ENCODE results near the gene AEBP2.
"Not testable (repeated sequence)": the region's sequence is repeated elsewhere in the genome, so short reads cannot be mapped to it uniquely, and the experiment has no call there.

The AEBP2 gene

DNA sequence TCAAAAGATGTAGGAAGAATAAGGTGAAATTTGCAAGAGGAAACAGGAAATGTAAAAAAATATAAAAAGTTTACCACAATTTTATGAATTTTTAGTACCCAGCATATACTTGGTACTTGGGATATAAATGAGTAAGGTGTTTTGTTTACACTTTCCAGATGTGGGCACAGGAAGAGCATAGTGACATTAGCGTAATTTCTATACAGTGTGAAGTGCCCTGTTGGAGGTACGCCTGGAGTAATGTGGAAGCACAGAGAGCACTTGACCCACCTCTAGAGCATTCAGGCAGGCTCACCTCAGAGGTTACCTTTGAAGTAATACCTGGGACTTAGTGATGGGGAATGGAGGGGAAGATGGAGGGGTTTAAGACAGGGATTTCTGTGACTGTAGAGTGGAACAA lies 89.5 kb downstream of the AEBP2 start:
- no peak overlapping the region for H3K4me3 ChIP-seq (ENCODE audit: low read length)
- no peak for TF ChIP-seq ZNF274 (IDR thresholded peaks at IDR 0.05; ENCODE audit: low read depth, low read length)

- no peak for TF ChIP-seq ZNF274 (IDR thresholded peaks at IDR 0.05; ENCODE audit: low read depth, low read length)
These were observed 90.8 kb downstream of the AEBP2 start for GRCh38 chr12:19529951-19530636.

GRCh38 chr12:19530637-19531023 lies 91.3 kb downstream of the AEBP2 start:
- TF ChIP-seq ZNF274 (IDR thresholded peaks at IDR 0.05; ENCODE audit: low read depth, low read length): no peak
- H3K4me3 ChIP-seq (ENCODE audit: low read length): no peak overlapping the region

More at GRCh38 chr12:19529951-19530636, 90.8 kb downstream of the AEBP2 start:
- H3K4me3 ChIP-seq (ENCODE audit: low read length): no peak overlapping the region

- no peak for TF ChIP-seq ZNF274 (IDR thresholded peaks at IDR 0.05; ENCODE audit: low read depth, low read length)
These were observed 94.3 kb downstream of the AEBP2 start for GRCh38 chr12:19533567-19533966.

GRCh38 chr12:19539071-19539470 lies 99.8 kb downstream of the AEBP2 start:
- no peak for TF ChIP-seq ZNF274 (IDR thresholded peaks at IDR 0.05; ENCODE audit: low read depth, low read length)

More at GRCh38 chr12:19533567-19533966, 94.3 kb downstream of the AEBP2 start:
- H3K4me3 ChIP-seq (ENCODE audit: low read length): no peak overlapping the region

DNA sequence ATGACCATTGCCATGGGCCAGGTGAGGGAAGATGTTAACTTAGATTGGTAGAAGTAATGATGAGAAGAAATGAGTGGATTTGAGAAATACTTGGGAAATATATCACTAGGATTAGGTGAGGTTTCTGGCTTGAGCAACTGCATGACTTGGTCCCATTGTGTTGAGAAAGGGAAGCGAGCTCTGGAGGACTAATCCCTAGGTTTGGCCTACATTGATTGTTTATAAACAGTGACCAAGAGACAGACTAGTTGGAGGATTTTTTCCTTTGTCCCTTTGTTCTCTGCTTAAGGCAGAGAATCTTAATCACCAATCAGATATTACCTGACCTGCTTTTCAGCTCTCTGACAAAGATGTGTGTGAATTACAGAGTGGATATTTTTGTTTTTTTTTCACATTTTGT lies 100.5 kb downstream of the AEBP2 start:
- no peak overlapping the region for H3K4me3 ChIP-seq (ENCODE audit: low read length)
- no peak for TF ChIP-seq ZNF274 (IDR thresholded peaks at IDR 0.05; ENCODE audit: low read depth, low read length)

More at GRCh38 chr12:19539071-19539470, 99.8 kb downstream of the AEBP2 start:
- no peak overlapping the region for H3K4me3 ChIP-seq (ENCODE audit: low read length)

DNA sequence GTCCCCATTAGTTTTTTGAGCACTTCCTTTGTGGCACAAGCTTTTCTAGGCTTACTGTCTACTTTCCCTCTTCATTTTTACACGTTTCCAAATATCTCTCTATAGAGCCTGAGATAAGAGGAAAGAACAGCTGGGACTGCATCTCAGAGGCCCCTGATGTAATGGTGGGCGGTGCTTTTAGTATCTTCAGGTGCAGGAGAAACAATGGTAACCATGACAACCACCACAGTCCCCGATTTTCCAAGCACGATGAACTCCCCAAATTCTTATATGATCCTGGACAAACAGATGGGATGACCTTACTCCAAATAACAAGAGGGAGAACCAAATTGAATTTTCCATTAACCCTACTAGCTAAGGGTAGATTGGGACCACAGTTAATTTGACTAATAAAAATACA lies 103.3 kb downstream of the AEBP2 start:
- no peak overlapping the region for H3K4me3 ChIP-seq (ENCODE audit: low read length)
- TF ChIP-seq ZNF274 (IDR thresholded peaks at IDR 0.05; ENCODE audit: low read depth, low read length): no peak

GRCh38 chr12:19544353-19544752 lies 105.1 kb downstream of the AEBP2 start:
- no peak for TF ChIP-seq ZNF274 (IDR thresholded peaks at IDR 0.05; ENCODE audit: low read depth, low read length)
- H3K4me3 ChIP-seq (ENCODE audit: low read length): no peak overlapping the region

DNA sequence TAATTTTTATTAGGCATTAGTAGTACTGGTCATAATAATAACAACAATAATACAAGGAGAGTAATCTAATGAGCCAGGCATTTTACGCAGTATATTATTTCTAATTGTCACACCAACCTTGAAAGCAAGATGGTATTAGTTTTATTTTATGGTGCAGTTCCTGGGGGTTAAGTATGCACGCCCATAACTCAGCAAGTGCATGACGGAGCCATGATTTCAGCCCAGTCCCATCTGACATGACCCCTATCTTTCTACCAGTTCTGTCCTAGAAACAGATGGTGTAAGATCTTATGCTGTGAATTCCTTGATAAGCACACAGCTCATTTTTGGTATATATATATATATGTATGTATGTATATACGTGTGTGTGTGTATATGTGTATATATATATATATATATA lies 106.0 kb downstream of the AEBP2 start:
- TF ChIP-seq ZNF274 (IDR thresholded peaks at IDR 0.05; ENCODE audit: low read depth, low read length): no peak
- H3K4me3 ChIP-seq (ENCODE audit: low read length): no peak overlapping the region

GRCh38 chr12:19546027-19546426 lies 106.7 kb downstream of the AEBP2 start:
- no peak overlapping the region for H3K4me3 ChIP-seq (ENCODE audit: low read length)
- TF ChIP-seq ZNF274 (IDR thresholded peaks at IDR 0.05; ENCODE audit: low read depth, low read length): no peak

DNA sequence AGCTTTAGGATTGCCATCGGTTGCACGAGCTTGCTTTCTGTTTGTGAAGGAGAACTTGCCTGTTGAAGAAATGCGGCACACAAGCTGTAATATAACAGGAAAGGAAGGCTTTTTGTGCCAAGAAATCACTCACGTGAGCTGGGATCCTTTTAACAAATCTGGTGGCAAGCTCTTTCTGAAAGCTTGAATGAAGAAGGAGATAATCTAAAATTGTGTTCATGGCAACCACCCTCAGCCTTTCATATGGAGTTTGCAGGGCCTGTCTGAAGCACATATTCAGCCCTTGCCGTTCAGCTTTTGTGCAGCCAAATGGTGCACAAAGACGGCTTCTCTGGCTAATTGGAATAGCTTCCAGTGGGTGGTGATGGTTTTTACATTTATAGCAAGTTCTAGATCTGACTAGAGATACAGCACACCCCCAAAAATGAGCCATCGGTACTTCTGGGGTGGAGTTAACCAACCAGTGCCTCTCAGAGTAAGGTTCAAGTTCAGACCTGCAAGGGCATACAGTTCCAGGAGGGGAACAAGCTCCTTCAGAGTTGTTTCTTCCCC lies 107.4 kb downstream of the AEBP2 start:
- no peak for TF ChIP-seq ZNF274 (IDR thresholded peaks at IDR 0.05; ENCODE audit: low read depth, low read length)
- no peak overlapping the region for H3K4me3 ChIP-seq (ENCODE audit: low read length)

DNA sequence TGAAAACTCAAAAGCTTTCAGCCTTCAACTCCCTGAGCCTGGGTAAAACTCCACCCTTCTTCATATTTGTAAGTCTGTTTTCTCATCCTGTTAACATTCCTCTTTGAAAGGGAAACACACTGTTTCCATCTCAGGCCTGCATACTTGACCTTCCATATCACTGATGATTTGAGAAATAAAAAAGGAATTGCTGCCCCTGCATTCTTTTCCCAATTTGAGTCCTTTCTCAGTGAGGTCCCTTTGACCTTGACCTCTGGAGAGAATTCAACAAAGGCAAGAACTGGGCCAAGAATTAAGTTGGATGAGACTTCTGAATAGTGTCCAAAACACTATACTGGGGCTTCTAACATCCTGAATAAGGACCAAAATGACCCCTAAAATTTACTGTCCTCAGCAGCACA lies 108.0 kb downstream of the AEBP2 start:
- TF ChIP-seq ZNF274 (IDR thresholded peaks at IDR 0.05; ENCODE audit: low read depth, low read length): no peak
- no peak overlapping the region for H3K4me3 ChIP-seq (ENCODE audit: low read length)

GRCh38 chr12:19548834-19549233 lies 109.5 kb downstream of the AEBP2 start:
- TF ChIP-seq ZNF274 (IDR thresholded peaks at IDR 0.05; ENCODE audit: low read depth, low read length): no peak
- no peak overlapping the region for H3K4me3 ChIP-seq (ENCODE audit: low read length)

- TF ChIP-seq ZNF274 (IDR thresholded peaks at IDR 0.05; ENCODE audit: low read depth, low read length): no peak
- no peak overlapping the region for H3K4me3 ChIP-seq (ENCODE audit: low read length)
These were observed 111.3 kb downstream of the AEBP2 start for GRCh38 chr12:19550626-19551025.

GRCh38 chr12:19552441-19553097 lies 113.3 kb downstream of the AEBP2 start:
- not testable (repeated sequence) for H3K4me3 ChIP-seq (ENCODE audit: low read length)

All from GM08714 (cell line).